Cardiac muscle cell (in vitro differentiated cells and primary cell): ENCODE data around the gene SF3B5. TPM values are rescaled to one million over a fixed set of nuclear protein-coding genes. Genes with fewer than 3 reads are reported as not detected.

Experiments used
- DNase-seq, 2 donors: peaks; one replicate each; pipeline versions ENCODE4 v3.0.0 to v3.0.0-alpha.2; 2010 to 2017; ENCODE audit warnings: low read depth in 1 of 2, low spot score in 1 of 2
- H3K27ac ChIP-seq: fragments of 200-600 bp; sonication (generic); 2 replicates; pipeline ENCODE4 v1.5.1; 2016
- H3K27me3 ChIP-seq: fragments of 200-600 bp; sonication (generic); 2 replicates; pipeline ENCODE4 v1.6.0; 2016; ENCODE audit warnings: control low read depth
- H3K36me3 ChIP-seq: fragments of 200-600 bp; sonication (generic); 2 replicates; pipeline ENCODE4 v1.5.1; 2016; ENCODE audit warnings: control low read depth
- H3K4me1 ChIP-seq: fragments of 200-600 bp; sonication (generic); 2 replicates; pipeline ENCODE4 v1.8.1; 2017; ENCODE audit warnings: low read depth, mild to moderate bottlenecking, mixed run types
- H3K4me3 ChIP-seq: fragments of 200-600 bp; sonication (generic); 2 replicates; pipeline ENCODE4 v1.5.1; 2016; ENCODE audit warnings: mild to moderate bottlenecking
- H3K9me3 ChIP-seq: fragments of 200-600 bp; sonication (generic); 2 replicates; pipeline ENCODE4 v1.5.1; 2017; ENCODE audit warnings: low read depth, mild to moderate bottlenecking, control low read depth
- CTCF ChIP-seq: IDR thresholded peaks from 2 replicates; pipeline ENCODE4 v1.5.1; 2012; ENCODE audit warnings: low read depth, mild to moderate bottlenecking, low read length
- polyA plus RNA-seq: library from polyadenylated mRNA; unstranded; fragments of >200 nt; fragmentation: Nextera tagmentation; extraction: Ambion mirVana; gene quantifications from 2 replicates; pipeline ENCODE4 v1.2.1, GENCODE V29; 2016
- total RNA-seq: library from RNA; depleted of rRNA; stranded (reverse); fragments of >200 nt; gene quantifications from 2 replicates; pipeline ENCODE4 v1.2.3, GENCODE V29; 2016

SF3B5 gene
- total and polyA plus RNA-seq, 2 experiments from 2014 or later = 139 to 252 TPM

- Histone ChIP-seq H3K27me3 (peaks cover 41% of the 10 kb centered on the region), H3K27ac (no peak overlapping the region), H3K4me3 (no peak overlapping the region), H3K9me3 (no peaks in the 10 kb centered on the region), H3K36me3 (no peaks in the 10 kb centered on the region), H3K4me1 (no peaks in the 10 kb centered on the region)
- DNase-seq = no peak
- TF ChIP-seq CTCF = no peak
Observed at GRCh38 chr6:144059139-144059538, 36.2 kb downstream of the SF3B5 start.

GRCh38 chr6:144055121-144055931, 40.0 kb downstream of the SF3B5 start:
- peaks cover 3% of the 10 kb centered on the region for H3K27me3 ChIP-seq
- H3K27ac ChIP-seq = no peak overlapping the region
- DNase-seq = no peak
- H3K9me3 ChIP-seq = no peaks in the 10 kb centered on the region
- H3K4me1 ChIP-seq = no peaks in the 10 kb centered on the region
- no peak for TF ChIP-seq CTCF
- H3K36me3 ChIP-seq = no peaks in the 10 kb centered on the region
- no peak overlapping the region for H3K4me3 ChIP-seq

- no peak for TF ChIP-seq CTCF
- H3K4me3 ChIP-seq = no peak overlapping the region
- no peaks in the 10 kb centered on the region for H3K36me3 ChIP-seq
- no peak overlapping the region for H3K27ac ChIP-seq
- H3K4me1 ChIP-seq = no peaks in the 10 kb centered on the region
- H3K27me3 ChIP-seq = peaks cover 2% of the 10 kb centered on the region
- DNase-seq = no peak
- no peaks in the 10 kb centered on the region for H3K9me3 ChIP-seq
Observed at GRCh38 chr6:144053601-144054000, 41.8 kb downstream of the SF3B5 start.

- no peak for DNase-seq
Observed at GRCh38 chr6:144052488-144052887, 42.9 kb downstream of the SF3B5 start.

GRCh38 chr6:144049386-144049785, 46.0 kb downstream of the SF3B5 start:
- no peak overlapping the region for H3K4me3 ChIP-seq
- DNase-seq = no peak
- no peaks in the 10 kb centered on the region for H3K9me3 ChIP-seq
- TF ChIP-seq CTCF = no peak
- H3K4me1 ChIP-seq = no peaks in the 10 kb centered on the region
- H3K27ac ChIP-seq = no peak overlapping the region
- H3K36me3 ChIP-seq = no peaks in the 10 kb centered on the region
- H3K27me3 ChIP-seq = no peaks in the 10 kb centered on the region

More at GRCh38 chr6:144052488-144052887, 42.9 kb downstream of the SF3B5 start:
- no peaks in the 10 kb centered on the region for H3K27me3 ChIP-seq
- no peaks in the 10 kb centered on the region for H3K4me1 ChIP-seq
- H3K9me3 ChIP-seq = no peaks in the 10 kb centered on the region
- TF ChIP-seq CTCF = no peak
- H3K4me3 ChIP-seq = no peak overlapping the region
- H3K27ac ChIP-seq = no peak overlapping the region
- H3K36me3 ChIP-seq = no peaks in the 10 kb centered on the region
